ENCODE data around the gene TMEM51.

DNA sequence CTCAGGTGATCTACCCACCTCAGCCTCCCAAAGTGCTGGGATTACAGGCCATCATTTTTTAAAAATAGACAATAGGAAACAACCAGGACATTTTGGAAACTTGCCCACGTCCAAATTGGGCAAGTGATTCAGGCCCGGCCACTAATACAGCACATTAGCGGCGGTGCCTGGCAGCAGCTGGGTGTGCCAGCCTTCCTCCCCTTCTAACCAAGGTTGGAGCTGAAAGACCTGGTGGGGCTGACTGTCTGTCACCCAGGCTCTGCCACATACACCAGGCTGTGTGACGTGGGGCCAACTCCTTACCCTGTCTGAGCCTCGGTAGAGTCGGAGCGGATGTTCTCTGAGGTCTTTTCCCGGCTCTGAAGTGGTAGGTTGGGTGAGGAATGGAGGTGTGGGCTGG is 29.6 kb upstream of the TMEM51 start:
- no peak for TF ChIP-seq POLR2AphosphoS5 (IDR thresholded peaks at IDR 0.05)
- TF ChIP-seq, protein P1, sequence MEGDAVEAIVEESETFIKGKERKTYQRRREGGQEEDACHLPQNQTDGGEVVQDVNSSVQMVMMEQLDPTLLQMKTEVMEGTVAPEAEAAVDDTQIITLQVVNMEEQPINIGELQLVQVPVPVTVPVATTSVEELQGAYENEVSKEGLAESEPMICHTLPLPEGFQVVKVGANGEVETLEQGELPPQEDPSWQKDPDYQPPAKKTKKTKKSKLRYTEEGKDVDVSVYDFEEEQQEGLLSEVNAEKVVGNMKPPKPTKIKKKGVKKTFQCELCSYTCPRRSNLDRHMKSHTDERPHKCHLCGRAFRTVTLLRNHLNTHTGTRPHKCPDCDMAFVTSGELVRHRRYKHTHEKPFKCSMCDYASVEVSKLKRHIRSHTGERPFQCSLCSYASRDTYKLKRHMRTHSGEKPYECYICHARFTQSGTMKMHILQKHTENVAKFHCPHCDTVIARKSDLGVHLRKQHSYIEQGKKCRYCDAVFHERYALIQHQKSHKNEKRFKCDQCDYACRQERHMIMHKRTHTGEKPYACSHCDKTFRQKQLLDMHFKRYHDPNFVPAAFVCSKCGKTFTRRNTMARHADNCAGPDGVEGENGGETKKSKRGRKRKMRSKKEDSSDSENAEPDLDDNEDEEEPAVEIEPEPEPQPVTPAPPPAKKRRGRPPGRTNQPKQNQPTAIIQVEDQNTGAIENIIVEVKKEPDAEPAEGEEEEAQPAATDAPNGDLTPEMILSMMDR (IDR thresholded peaks at IDR 0.05), result no peak
- no peak for TF ChIP-seq POLR2A (IDR thresholded peaks at IDR 0.05)
- TF ChIP-seq EP300 (IDR thresholded peaks at IDR 0.05; ENCODE audit: low read depth), result no peak

Data from transverse colon (tissue), 4 donors.